A549 (cell line): ENCODE data around the gene CDH5. TPM values are rescaled to one million over a fixed set of nuclear protein-coding genes. Genes with fewer than 3 reads are reported as not detected.

Source experiments
- ATAC-seq, 2 experiments: fragments of 200-7000 bp in 1 of 2; fragments of >200 bp in 1 of 2; cut with Nextera tagmentation in 1 of 2; cut with Tn5 transposase in 1 of 2; 3 replicates each; pipeline versions ENCODE4 v1.8.0 to v1.9.1; 2018 to 2020; ENCODE audit warnings: mild to moderate bottlenecking in 1 of 2, moderate library complexity in 1 of 2
- CTCF ChIA-PET: fragments of 300-600 bp; sonication (Branson Sonifier 250); formaldehyde crosslinking; extraction: SDS; loops from one replicate; lab custom pipeline; 2021; ENCODE audit warnings: antibody characterized with exemption, inconsistent platforms; lab: Yijun Ruan, JAX
- POLR2A ChIA-PET: fragments of 350-600 bp; formaldehyde crosslinking; extraction: SDS; loops from one replicate; lab custom pipeline; 2021; ENCODE audit warnings: antibody characterized with exemption, inconsistent platforms; lab: Yijun Ruan, JAX
- DNase-seq, 2 experiments: peaks; one replicate each; pipeline versions ENCODE4 v3.0.0 to v3.0.0-alpha.2; 2011 to 2016; ENCODE audit warnings: low read depth in 1 of 2, low spot score in 1 of 2
- FAIRE-seq: peaks from 2 replicates; lab custom pipeline; 2011; peaks lifted over from hg19 to GRCh38; lab: Jason Lieb, UNC
- H3K27ac ChIP-seq, 2 experiments: fragments of >200 bp; sonication (Bioruptor Twin); formaldehyde crosslinking; 3 replicates each; pipeline ENCODE4 v1.5.1; 2016 to 2017
- H3K4me1 ChIP-seq: fragments of >200 bp; sonication (Bioruptor Twin); formaldehyde crosslinking; 3 replicates; pipeline ENCODE4 v1.6.1; 2016
- H3K4me2 ChIP-seq: fragments of >200 bp; sonication (Bioruptor Twin); formaldehyde crosslinking; 3 replicates; pipeline ENCODE4 v1.6.1; 2016
- H3K4me3 ChIP-seq: fragments of >200 bp; sonication (Bioruptor Twin); formaldehyde crosslinking; 3 replicates; pipeline ENCODE4 v1.5.1; 2016
- H3K9me3 ChIP-seq: fragments of >200 bp; sonication (Bioruptor Twin); formaldehyde crosslinking; 3 replicates; pipeline ENCODE4 v1.6.1; 2016
- ATOH8 ChIP-seq: fragments of 250-450 bp; sonication (Bioruptor Pico); IDR thresholded peaks from 2 replicates; pipeline ENCODE4 v1.5.0; 2020; ENCODE audit warnings: low read depth, mild to moderate bottlenecking, moderate library complexity
- CBX2 ChIP-seq: fragments of 200-600 bp; sonication (generic); IDR thresholded peaks from 2 replicates; pipeline ENCODE4 v1.6.1; 2016; ENCODE audit warnings: low read depth, mild to moderate bottlenecking, borderline replicate concordance
- CBX8 ChIP-seq: fragments of 200-600 bp; sonication (generic); IDR thresholded peaks from 2 replicates; pipeline ENCODE4 v1.6.1; 2016
- EP300 ChIP-seq, 2 experiments: fragments of >200 bp; sonication (Bioruptor Twin); formaldehyde crosslinking; IDR thresholded peaks; 2 replicates in 1 of 2; 3 replicates in 1 of 2; pipeline ENCODE4 v1.6.1; 2016 to 2017
- FOSL2 ChIP-seq, 2 experiments: fragments of 450-650 bp in 1 of 2; fragments of >200 bp in 1 of 2; sonication (Bioruptor Twin) in 1 of 2; formaldehyde crosslinking; IDR thresholded peaks; 2 replicates each; pipeline versions ENCODE4 v1.5.0 to v1.6.1; 2016 to 2020; ENCODE audit warnings: mild to moderate bottlenecking in 1 of 2, moderate library complexity in 1 of 2
- GATA3 ChIP-seq: IDR thresholded peaks from 2 replicates; pipeline ENCODE4 v1.6.1; 2012; ENCODE audit warnings: borderline replicate concordance
- HOXB5 ChIP-seq: fragments of 250-450 bp; sonication (Bioruptor Pico); IDR thresholded peaks from 2 replicates; pipeline ENCODE4 v1.5.0; 2020; ENCODE audit warnings: mild to moderate bottlenecking, moderate library complexity
- JUN ChIP-seq, 2 experiments: fragments of >200 bp; sonication (Bioruptor Twin); formaldehyde crosslinking; IDR thresholded peaks; 2 replicates in 1 of 2; 3 replicates in 1 of 2; pipeline ENCODE4 v1.6.1; 2016 to 2017
- KDM1A ChIP-seq: fragments of 200-600 bp; sonication (generic); IDR thresholded peaks from 2 replicates; pipeline ENCODE4 v1.6.1; 2016; ENCODE audit warnings: low read depth, mild to moderate bottlenecking
- MAFK ChIP-seq: fragments of 450-650 bp; IDR thresholded peaks from 2 replicates; pipeline ENCODE4 v1.6.1; 2014; ENCODE audit not compliant: partially characterized antibody
- NFE2L2 ChIP-seq: fragments of 150-350 bp; conservative IDR thresholded peaks from 2 replicates; pipeline ENCODE4 v1.6.1; 2014; ENCODE audit warnings: low read length
- PBX3 ChIP-seq: IDR thresholded peaks from 2 replicates; pipeline ENCODE4 v1.6.1; 2012
- POLR2AphosphoS2 ChIP-seq: conservative IDR thresholded peaks from 2 replicates; pipeline ENCODE4 v1.6.1; 2012; ENCODE audit warnings: low read length, improper control_type of control experiment, inconsistent platforms
- ZC3H11A ChIP-seq: fragments of 450-650 bp; IDR thresholded peaks from 2 replicates; pipeline ENCODE4 v1.6.1; 2014; ENCODE audit warnings: antibody characterized with exemption, mild to moderate bottlenecking
- ZSCAN20 ChIP-seq: fragments of 250-450 bp; sonication (Bioruptor Pico); IDR thresholded peaks from 2 replicates; pipeline ENCODE4 v1.8.0; 2022; ENCODE audit warnings: mild to moderate bottlenecking, moderate library complexity
- WGBS: methylation state at CpG from one replicate; pipeline ENCODE4 v1.1.6; 2017; ENCODE audit errors: missing lambda C conversion rate; 5-methylcytosine and 5-hydroxymethylcytosine counted together
- polyA plus RNA-seq, 4 experiments: library from polyadenylated mRNA; depleted of rRNA in 3 of 4; stranded (reverse); fragments of >200 nt; fragmentation: RNase III in 1 of 4; extraction: RNeasy Plus Mini Kit Qiagen cat#74134 plus additional on column Dnase treatment in 1 of 4; gene quantifications; 2 replicates in 3 of 4; 3 replicates in 1 of 4; pipeline ENCODE4 v1.2.3, GENCODE V29; 2011 to 2017
- TF ChIP-seq, protein P1 (sequence below): fragments of >200 bp; sonication (Bioruptor Twin); formaldehyde crosslinking; IDR thresholded peaks from 2 replicates; pipeline ENCODE4 v1.6.1; 2016
- TF ChIP-seq, protein P2 (sequence below): fragments of >200 bp; sonication (Bioruptor Twin); formaldehyde crosslinking; IDR thresholded peaks from 3 replicates; pipeline ENCODE4 v1.6.1; 2016
- TF ChIP-seq, protein P3 (sequence below): fragments of >200 bp; sonication (Bioruptor Twin); formaldehyde crosslinking; IDR thresholded peaks from 3 replicates; pipeline ENCODE4 v1.5.1; 2016
- TF ChIP-seq, protein P4 (sequence below): fragments of 200-600 bp; sonication (generic); IDR thresholded peaks from 2 replicates; pipeline ENCODE4 v1.6.1; 2016; ENCODE audit warnings: antibody characterized with exemption, mild to moderate bottlenecking, moderate library complexity

CDH5 gene
- polyA plus RNA-seq, 2 of the 4 experiments (the other 2 are of a cell fraction): 0.01 TPM; not detected in 1

GRCh38 chr16:66443269-66443652 is 76.8 kb downstream of the CDH5 start (continued):
- TF ChIP-seq, protein P1, sequence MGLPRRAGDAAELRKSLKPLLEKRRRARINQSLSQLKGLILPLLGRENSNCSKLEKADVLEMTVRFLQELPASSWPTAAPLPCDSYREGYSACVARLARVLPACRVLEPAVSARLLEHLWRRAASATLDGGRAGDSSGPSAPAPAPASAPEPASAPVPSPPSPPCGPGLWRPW: no peak

DNA sequence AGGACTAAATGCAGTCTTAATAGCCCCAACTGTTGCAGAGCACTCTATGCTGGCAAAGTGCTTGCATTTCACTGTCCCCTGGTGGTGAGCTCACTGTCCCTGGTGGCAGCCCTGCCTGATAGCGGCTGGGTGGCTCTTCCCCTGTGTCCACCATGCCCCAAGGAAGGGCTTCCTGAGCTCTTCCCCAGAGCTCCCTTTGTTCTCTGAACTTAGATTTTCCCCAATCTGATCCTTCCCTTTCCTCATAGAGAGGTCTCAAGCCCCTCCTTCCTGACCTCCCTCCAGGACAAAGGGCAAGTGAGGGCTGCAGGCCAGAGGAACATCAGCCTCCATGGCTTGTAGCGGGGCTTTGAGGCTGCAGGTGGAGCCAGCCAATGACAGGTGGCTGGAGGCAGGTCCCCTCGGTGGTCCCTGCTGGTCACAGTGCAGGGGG is 77.6 kb downstream of the CDH5 start:
- no peak for TF ChIP-seq HOXB5
- no peak for TF ChIP-seq ATOH8 (CRISPR knock-in tag)
- TF ChIP-seq CBX2: no peak
- TF ChIP-seq GATA3: no peak
- no peak for TF ChIP-seq CBX8
- TF ChIP-seq EP300 (IDR thresholded peaks at IDR 0.05): no peak
- ChIA-PET POLR2A (no interaction called here), CTCF (interaction anchor here (1.0 to 4.4 kb wide), 11 partner anchors 9 to 388 kb away, joined by 3 to 24 read pairs (median 5); no protein-coding TSS in a partner anchor)
- no peaks in the 10 kb centered on the region for H3K9me3 ChIP-seq
- DNase-seq (peak in 1 of 2 experiments; percentile 26), FAIRE-seq (no peak), ATAC-seq (peak; percentile 83 to 84)
- H3K4me3 ChIP-seq: no peak overlapping the region
- no peaks in the 10 kb centered on the region for H3K4me1 ChIP-seq
- WGBS: 71% methylated on average over 3 of the region's 3 CpGs
- H3K27ac ChIP-seq: no peak overlapping the region
- H3K4me2 ChIP-seq: no peak overlapping the region

- Histone ChIP-seq H3K4me2 (no peak overlapping the region), H3K9me3 (no peaks in the 10 kb centered on the region), H3K27ac (no peak overlapping the region), H3K4me3 (no peak overlapping the region), H3K4me1 (no peaks in the 10 kb centered on the region)
- WGBS: 43% methylated on average over 1 of the region's 1 CpG
- ATAC-seq (no peak), DNase-seq (no peak), FAIRE-seq (no peak)
- TF ChIP-seq JUN (IDR thresholded peaks at IDR 0.05): no peak
- no peak for TF ChIP-seq KDM1A
- TF ChIP-seq NFE2L2: no peak
- TF ChIP-seq EP300 (IDR thresholded peaks at IDR 0.05): no peak
- TF ChIP-seq ZC3H11A: no peak
- TF ChIP-seq, protein P2, sequence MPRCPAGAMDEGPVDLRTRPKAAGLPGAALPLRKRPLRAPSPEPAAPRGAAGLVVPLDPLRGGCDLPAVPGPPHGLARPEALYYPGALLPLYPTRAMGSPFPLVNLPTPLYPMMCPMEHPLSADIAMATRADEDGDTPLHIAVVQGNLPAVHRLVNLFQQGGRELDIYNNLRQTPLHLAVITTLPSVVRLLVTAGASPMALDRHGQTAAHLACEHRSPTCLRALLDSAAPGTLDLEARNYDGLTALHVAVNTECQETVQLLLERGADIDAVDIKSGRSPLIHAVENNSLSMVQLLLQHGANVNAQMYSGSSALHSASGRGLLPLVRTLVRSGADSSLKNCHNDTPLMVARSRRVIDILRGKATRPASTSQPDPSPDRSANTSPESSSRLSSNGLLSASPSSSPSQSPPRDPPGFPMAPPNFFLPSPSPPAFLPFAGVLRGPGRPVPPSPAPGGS: no peak
- TF ChIP-seq ZSCAN20 (CRISPR knock-in tag): no peak
- CTCF ChIA-PET: interaction anchor here (0.6 to 2.0 kb wide), 8 partner anchors 9 to 90 kb away, joined by 3 to 10 read pairs (median 4); no protein-coding TSS in a partner anchor
- POLR2A ChIA-PET: no interaction called here
These were observed 80.2 kb downstream of the CDH5 start for GRCh38 chr16:66446737-66447136.

- Histone ChIP-seq H3K9me3 (no peaks in the 10 kb centered on the region), H3K4me3 (no peak overlapping the region), H3K4me1 (no peaks in the 10 kb centered on the region), H3K4me2 (no peak overlapping the region), H3K27ac (no peak overlapping the region)
- TF ChIP-seq, protein P3, sequence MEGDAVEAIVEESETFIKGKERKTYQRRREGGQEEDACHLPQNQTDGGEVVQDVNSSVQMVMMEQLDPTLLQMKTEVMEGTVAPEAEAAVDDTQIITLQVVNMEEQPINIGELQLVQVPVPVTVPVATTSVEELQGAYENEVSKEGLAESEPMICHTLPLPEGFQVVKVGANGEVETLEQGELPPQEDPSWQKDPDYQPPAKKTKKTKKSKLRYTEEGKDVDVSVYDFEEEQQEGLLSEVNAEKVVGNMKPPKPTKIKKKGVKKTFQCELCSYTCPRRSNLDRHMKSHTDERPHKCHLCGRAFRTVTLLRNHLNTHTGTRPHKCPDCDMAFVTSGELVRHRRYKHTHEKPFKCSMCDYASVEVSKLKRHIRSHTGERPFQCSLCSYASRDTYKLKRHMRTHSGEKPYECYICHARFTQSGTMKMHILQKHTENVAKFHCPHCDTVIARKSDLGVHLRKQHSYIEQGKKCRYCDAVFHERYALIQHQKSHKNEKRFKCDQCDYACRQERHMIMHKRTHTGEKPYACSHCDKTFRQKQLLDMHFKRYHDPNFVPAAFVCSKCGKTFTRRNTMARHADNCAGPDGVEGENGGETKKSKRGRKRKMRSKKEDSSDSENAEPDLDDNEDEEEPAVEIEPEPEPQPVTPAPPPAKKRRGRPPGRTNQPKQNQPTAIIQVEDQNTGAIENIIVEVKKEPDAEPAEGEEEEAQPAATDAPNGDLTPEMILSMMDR: no peak
- TF ChIP-seq POLR2AphosphoS2 (no peak), GATA3 (no peak), CBX8 (no peak), FOSL2 (IDR thresholded peaks at IDR 0.05) (no peak), FOSL2 (CRISPR knock-in tag; IDR thresholded peaks at IDR 0.05) (no peak), ZSCAN20 (CRISPR knock-in tag) (no peak), MAFK (no peak), PBX3 (no peak)
- TF ChIP-seq, protein P4, sequence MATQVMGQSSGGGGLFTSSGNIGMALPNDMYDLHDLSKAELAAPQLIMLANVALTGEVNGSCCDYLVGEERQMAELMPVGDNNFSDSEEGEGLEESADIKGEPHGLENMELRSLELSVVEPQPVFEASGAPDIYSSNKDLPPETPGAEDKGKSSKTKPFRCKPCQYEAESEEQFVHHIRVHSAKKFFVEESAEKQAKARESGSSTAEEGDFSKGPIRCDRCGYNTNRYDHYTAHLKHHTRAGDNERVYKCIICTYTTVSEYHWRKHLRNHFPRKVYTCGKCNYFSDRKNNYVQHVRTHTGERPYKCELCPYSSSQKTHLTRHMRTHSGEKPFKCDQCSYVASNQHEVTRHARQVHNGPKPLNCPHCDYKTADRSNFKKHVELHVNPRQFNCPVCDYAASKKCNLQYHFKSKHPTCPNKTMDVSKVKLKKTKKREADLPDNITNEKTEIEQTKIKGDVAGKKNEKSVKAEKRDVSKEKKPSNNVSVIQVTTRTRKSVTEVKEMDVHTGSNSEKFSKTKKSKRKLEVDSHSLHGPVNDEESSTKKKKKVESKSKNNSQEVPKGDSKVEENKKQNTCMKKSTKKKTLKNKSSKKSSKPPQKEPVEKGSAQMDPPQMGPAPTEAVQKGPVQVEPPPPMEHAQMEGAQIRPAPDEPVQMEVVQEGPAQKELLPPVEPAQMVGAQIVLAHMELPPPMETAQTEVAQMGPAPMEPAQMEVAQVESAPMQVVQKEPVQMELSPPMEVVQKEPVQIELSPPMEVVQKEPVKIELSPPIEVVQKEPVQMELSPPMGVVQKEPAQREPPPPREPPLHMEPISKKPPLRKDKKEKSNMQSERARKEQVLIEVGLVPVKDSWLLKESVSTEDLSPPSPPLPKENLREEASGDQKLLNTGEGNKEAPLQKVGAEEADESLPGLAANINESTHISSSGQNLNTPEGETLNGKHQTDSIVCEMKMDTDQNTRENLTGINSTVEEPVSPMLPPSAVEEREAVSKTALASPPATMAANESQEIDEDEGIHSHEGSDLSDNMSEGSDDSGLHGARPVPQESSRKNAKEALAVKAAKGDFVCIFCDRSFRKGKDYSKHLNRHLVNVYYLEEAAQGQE: no peak
- POLR2A ChIA-PET: no interaction called here
- DNase-seq (no peak), FAIRE-seq (no peak), ATAC-seq (no peak)
- CTCF ChIA-PET: interaction anchor here (0.6 to 2.0 kb wide), 6 partner anchors 8 to 90 kb away, joined by 3 to 10 read pairs (median 4); no protein-coding TSS in a partner anchor
These were observed 81.0 kb downstream of the CDH5 start for GRCh38 chr16:66447491-66447890.
